ENCODE measurements around the gene DNAJB14. TPM values are rescaled to one million over a fixed set of nuclear protein-coding genes. Genes with fewer than 3 reads are reported as not detected.

Gene DNAJB14
- total RNA-seq, 1 donor from 2014 or later, result 60.5 TPM

- H3K27me3 Mint-ChIP-seq (ENCODE audit: low read depth, unreplicated experiment), result no peaks in the 10 kb centered on the region
- peak overlapping the region; percentile 66 for H3K4me2 ChIP-seq (ENCODE audit: low read length)
- peaks cover 6% of the 10 kb centered on the region for H3K4me1 Mint-ChIP-seq (ENCODE audit: low read depth, unreplicated experiment)
- no peak for TF ChIP-seq EZH2 (IDR thresholded peaks at IDR 0.05; ENCODE audit: insufficient read depth, low read length)
- TF ChIP-seq, protein P1, sequence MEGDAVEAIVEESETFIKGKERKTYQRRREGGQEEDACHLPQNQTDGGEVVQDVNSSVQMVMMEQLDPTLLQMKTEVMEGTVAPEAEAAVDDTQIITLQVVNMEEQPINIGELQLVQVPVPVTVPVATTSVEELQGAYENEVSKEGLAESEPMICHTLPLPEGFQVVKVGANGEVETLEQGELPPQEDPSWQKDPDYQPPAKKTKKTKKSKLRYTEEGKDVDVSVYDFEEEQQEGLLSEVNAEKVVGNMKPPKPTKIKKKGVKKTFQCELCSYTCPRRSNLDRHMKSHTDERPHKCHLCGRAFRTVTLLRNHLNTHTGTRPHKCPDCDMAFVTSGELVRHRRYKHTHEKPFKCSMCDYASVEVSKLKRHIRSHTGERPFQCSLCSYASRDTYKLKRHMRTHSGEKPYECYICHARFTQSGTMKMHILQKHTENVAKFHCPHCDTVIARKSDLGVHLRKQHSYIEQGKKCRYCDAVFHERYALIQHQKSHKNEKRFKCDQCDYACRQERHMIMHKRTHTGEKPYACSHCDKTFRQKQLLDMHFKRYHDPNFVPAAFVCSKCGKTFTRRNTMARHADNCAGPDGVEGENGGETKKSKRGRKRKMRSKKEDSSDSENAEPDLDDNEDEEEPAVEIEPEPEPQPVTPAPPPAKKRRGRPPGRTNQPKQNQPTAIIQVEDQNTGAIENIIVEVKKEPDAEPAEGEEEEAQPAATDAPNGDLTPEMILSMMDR (IDR thresholded peaks at IDR 0.05; ENCODE audit: insufficient read depth, low read depth, low read length), result no peak
- no peak overlapping the region for H3K27ac Mint-ChIP-seq (ENCODE audit: unreplicated experiment)
- FAIRE-seq, result no peak
- peaks cover 30% of the 10 kb centered on the region for H3K79me2 ChIP-seq (ENCODE audit: insufficient read depth, low read length)
- DNase-seq (ENCODE audit: low read depth), result no peak
- no peak overlapping the region for H3K9ac ChIP-seq (ENCODE audit: low read length)
- no peak overlapping the region for H3K4me3 ChIP-seq (ENCODE audit: insufficient read depth, low read depth, low read length)
- no peaks in the 10 kb centered on the region for H4K20me1 ChIP-seq (ENCODE audit: insufficient read depth, low read length)
- peaks cover 17% of the 10 kb centered on the region for H3K36me3 ChIP-seq (ENCODE audit: insufficient read depth, low read length)
- H2AFZ ChIP-seq (ENCODE audit: low read depth, low read length), result no peak overlapping the region
- peak overlapping the region; percentile 34 for H3K27ac ChIP-seq (ENCODE audit: low read depth, low read length)
- no peaks in the 10 kb centered on the region for H3K9me3 ChIP-seq (ENCODE audit: insufficient read depth, low read depth, low read length)
- H3K9me3 Mint-ChIP-seq (ENCODE audit: unreplicated experiment), result no peaks in the 10 kb centered on the region
- H3K4me1 ChIP-seq (ENCODE audit: insufficient read depth, low read length), result peaks cover 4% of the 10 kb centered on the region
- no peak overlapping the region for H3K4me3 Mint-ChIP-seq (ENCODE audit: unreplicated experiment)
- H3K36me3 Mint-ChIP-seq (ENCODE audit: low read depth, unreplicated experiment), result no peaks in the 10 kb centered on the region
- H3K27me3 ChIP-seq (ENCODE audit: insufficient read depth, low read length), result no peaks in the 10 kb centered on the region
These were observed 60.7 kb downstream of the DNAJB14 start for GRCh38 chr4:99885687-99886086.

GRCh38 chr4:99885063-99885664 lies 61.3 kb downstream of the DNAJB14 start:
- Mint-ChIP-seq H3K9me3 (ENCODE audit: unreplicated experiment) (no peaks in the 10 kb centered on the region), H3K36me3 (ENCODE audit: low read depth, unreplicated experiment) (peaks cover 2% of the 10 kb centered on the region), H3K4me3 (ENCODE audit: unreplicated experiment) (no peak overlapping the region), H3K27me3 (ENCODE audit: low read depth, unreplicated experiment) (no peaks in the 10 kb centered on the region), H3K4me1 (ENCODE audit: low read depth, unreplicated experiment) (peaks cover 4% of the 10 kb centered on the region), H3K27ac (ENCODE audit: unreplicated experiment) (no peak overlapping the region)
- no peak overlapping the region for H3K4me3 ChIP-seq (ENCODE audit: insufficient read depth, low read depth, low read length)
- H3K27me3 ChIP-seq (ENCODE audit: insufficient read depth, low read length), result no peaks in the 10 kb centered on the region
- no peaks in the 10 kb centered on the region for H4K20me1 ChIP-seq (ENCODE audit: insufficient read depth, low read length)
- H2AFZ ChIP-seq (ENCODE audit: low read depth, low read length), result no peak overlapping the region
- H3K79me2 ChIP-seq (ENCODE audit: insufficient read depth, low read length), result peaks cover 24% of the 10 kb centered on the region
- DNase-seq (ENCODE audit: low read depth), result peak; percentile 16
- H3K4me2 ChIP-seq (ENCODE audit: low read length), result no peak overlapping the region
- TF ChIP-seq, protein P1 (IDR thresholded peaks at IDR 0.05; ENCODE audit: insufficient read depth, low read depth, low read length), result peak; percentile 39
- no peak for TF ChIP-seq EZH2 (IDR thresholded peaks at IDR 0.05; ENCODE audit: insufficient read depth, low read length)
- H3K4me1 ChIP-seq (ENCODE audit: insufficient read depth, low read length), result peaks cover 4% of the 10 kb centered on the region
- no peak overlapping the region for H3K27ac ChIP-seq (ENCODE audit: low read depth, low read length)
- peaks cover 20% of the 10 kb centered on the region for H3K36me3 ChIP-seq (ENCODE audit: insufficient read depth, low read length)
- no peak overlapping the region for H3K9ac ChIP-seq (ENCODE audit: low read length)
- FAIRE-seq, result no peak
- no peaks in the 10 kb centered on the region for H3K9me3 ChIP-seq (ENCODE audit: insufficient read depth, low read depth, low read length)

- Histone ChIP-seq H3K4me2 (ENCODE audit: low read length) (no peak overlapping the region), H3K27ac (ENCODE audit: low read depth, low read length) (no peak overlapping the region), H2AFZ (ENCODE audit: low read depth, low read length) (no peak overlapping the region), H4K20me1 (ENCODE audit: insufficient read depth, low read length) (no peaks in the 10 kb centered on the region), H3K79me2 (ENCODE audit: insufficient read depth, low read length) (no peaks in the 10 kb centered on the region), H3K27me3 (ENCODE audit: insufficient read depth, low read length) (no peaks in the 10 kb centered on the region), H3K9ac (ENCODE audit: low read length) (no peak overlapping the region), H3K9me3 (ENCODE audit: insufficient read depth, low read depth, low read length) (no peaks in the 10 kb centered on the region), H3K4me1 (ENCODE audit: insufficient read depth, low read length) (no peaks in the 10 kb centered on the region), H3K4me3 (ENCODE audit: insufficient read depth, low read depth, low read length) (no peak overlapping the region), H3K36me3 (ENCODE audit: insufficient read depth, low read length) (peaks cover 41% of the 10 kb centered on the region)
- TF ChIP-seq EZH2 (IDR thresholded peaks at IDR 0.05; ENCODE audit: insufficient read depth, low read length), result no peak
- TF ChIP-seq, protein P1 (IDR thresholded peaks at IDR 0.05; ENCODE audit: insufficient read depth, low read depth, low read length), result no peak
- FAIRE-seq (no peak), DNase-seq (ENCODE audit: low read depth) (no peak)
- H3K27ac Mint-ChIP-seq (ENCODE audit: unreplicated experiment), result no peak overlapping the region
- no peaks in the 10 kb centered on the region for H3K27me3 Mint-ChIP-seq (ENCODE audit: low read depth, unreplicated experiment)
- no peaks in the 10 kb centered on the region for H3K4me1 Mint-ChIP-seq (ENCODE audit: low read depth, unreplicated experiment)
- H3K36me3 Mint-ChIP-seq (ENCODE audit: low read depth, unreplicated experiment), result peaks cover 5% of the 10 kb centered on the region
- no peak overlapping the region for H3K4me3 Mint-ChIP-seq (ENCODE audit: unreplicated experiment)
- H3K9me3 Mint-ChIP-seq (ENCODE audit: unreplicated experiment), result no peaks in the 10 kb centered on the region
These were observed 67.0 kb downstream of the DNAJB14 start for GRCh38 chr4:99879458-99879857.

Data from astrocyte (in vitro differentiated cells and primary cell).